GM19025 (cell line): ENCODE results near the gene BGN.

Experiments
- ATAC-seq: cut with Tn5 transposase; IDR thresholded peaks from one replicate; pipeline ENCODE4 v1.9.1; 2021; ENCODE audit warnings: mild to moderate bottlenecking, low read depth, moderate library complexity; ENCODE audit not compliant: unreplicated experiment

BGN gene

DNA sequence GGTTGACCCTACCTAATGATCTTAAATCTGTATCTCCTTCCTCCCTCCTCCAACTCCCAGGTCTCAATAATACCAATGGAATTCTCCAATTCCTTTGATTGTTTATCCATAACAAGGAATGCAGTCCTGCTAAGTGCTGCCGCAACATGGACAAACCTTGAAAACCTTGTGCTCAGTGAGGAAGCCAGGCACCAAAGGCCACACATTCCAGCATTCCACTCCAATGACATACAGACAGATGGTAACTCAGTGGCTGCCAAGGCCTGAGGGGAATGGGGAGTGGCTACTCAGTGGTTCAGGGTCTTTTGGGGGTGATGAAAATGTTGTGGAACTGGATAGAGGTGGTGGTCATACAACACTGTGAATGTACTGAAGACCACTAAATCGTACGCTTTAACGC lies 34.8 kb upstream of the BGN start:
- no peak for ATAC-seq

DNA sequence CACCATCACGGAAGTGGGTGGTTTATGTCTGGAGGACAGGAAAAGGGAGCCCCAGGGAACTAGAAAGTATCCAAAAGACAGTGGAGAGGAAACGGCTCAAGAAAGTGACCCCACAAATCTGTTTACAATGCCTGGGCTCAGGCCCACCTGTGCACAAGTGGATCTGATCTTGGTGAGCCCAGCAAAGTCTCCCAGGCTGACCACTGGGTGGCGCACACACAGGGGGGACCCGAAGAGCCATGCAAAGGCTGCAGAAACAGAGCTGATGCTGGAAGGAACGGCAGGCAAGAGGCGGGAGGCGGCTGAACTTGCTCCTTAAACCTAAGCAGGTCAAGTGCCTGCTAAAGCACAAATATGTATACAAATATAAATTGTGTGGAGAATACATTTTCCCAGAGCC lies 34.0 kb upstream of the BGN start:
- ATAC-seq: no peak

DNA sequence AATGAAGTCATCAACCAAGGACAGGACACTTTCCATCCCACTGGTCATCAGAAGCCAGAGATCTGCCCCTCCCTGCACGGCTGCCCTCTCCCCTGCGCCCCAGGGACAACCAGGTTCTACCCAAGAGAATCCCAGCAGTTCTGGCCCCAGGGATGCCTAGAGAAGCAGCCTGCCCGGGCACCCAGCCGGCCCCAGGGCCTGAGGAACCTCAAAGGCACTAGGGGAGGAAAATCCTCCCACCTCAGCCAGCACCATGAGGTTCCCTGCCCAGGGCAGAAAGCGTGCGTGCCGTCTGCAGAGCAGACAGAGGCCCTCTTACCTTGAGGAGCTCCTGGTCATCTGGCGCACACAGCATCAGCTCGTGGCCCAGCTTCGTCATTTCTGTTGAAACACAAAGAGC lies 32.5 kb upstream of the BGN start:
- ATAC-seq: no peak

DNA sequence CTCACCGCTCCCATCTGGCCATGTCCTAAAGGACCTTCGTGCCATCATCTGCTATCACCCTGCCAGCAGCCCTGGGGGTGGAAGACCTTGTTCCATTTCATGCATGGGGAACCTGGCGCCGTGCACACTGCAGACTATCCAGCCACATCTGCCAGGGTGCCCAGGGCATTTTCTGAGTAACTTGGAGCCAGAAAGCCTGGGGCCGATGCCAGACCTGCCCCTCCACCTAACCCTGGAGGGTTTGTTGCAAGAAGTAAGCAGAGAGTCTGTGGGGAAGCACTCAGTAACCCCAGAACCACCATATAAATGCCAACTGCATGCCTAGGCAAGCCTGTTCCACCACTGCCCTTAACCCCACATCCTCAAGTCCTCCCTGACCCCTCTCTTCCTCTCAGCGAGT lies 31.7 kb upstream of the BGN start:
- ATAC-seq: no peak

DNA sequence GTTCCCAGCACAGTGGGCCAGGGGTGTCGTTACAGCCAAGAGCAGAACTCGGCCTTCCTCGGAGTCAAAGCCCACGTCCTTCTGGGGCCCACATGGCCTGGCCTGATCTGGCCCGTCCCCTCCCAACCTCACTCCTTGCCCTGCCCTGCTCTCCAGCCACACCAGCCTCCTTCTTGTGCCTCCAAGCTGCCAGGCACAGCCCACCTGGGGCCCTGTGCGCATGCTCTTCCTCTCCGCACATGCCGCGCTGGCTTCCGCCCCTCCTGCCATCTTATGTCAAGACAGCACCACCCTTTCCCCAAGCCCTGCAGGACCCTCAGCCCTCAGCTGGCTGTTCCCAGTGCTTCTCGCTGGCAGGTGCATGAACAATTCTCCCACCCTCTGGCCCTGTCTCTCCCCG lies 31.2 kb upstream of the BGN start:
- ATAC-seq: no peak

DNA sequence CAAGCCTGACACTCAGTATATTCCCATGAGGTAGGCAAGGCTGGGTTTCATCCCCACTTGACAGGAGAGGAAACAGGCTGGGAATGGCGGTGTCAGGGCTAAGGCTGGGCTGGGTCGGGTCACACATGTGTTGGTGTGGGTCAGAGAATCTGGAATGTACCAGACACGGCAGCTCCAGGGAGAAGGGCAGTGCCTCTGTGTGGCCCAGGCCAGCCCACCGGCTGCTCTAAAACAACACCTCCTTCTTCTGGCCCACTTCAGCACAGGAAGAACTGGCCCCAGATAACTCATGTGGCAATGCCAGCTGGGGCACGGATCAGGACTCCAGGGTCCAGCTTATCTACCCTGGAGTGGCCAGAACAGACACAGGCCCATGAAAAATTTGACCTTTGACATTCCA lies 30.7 kb upstream of the BGN start:
- no peak for ATAC-seq

DNA sequence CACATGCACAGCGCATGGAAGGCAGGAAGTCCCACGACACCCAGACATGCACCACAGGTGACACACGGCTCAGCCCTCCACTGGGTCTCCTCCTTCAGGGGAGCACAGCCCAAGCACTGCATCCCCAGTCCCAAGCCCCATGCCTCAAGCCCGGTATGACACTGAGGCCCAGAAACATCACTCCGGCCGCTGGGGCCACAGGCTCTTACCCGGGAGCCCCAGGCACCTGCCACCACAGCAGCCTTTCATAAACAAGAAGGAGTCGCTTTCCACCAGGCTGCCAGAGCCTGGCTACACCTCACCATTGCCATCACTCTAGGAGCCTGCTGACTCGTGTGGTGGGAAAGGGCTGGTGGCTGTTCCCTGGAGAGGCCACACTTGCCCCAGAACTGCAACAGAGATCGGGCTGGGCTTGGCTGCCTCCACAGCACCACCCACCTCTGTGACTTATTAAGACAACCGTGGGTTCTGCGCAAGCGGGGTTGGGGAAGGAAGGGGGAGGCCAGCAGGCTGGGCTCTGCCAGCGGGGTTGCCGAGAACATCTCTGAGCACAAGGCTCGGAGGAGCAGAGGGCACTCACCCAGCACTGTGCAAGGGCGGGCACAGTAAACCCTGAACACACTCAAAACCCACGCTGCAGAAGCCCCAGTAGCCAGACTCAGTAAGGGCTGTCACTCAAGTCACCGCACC lies 28.9 kb upstream of the BGN start:
- no peak for ATAC-seq

DNA sequence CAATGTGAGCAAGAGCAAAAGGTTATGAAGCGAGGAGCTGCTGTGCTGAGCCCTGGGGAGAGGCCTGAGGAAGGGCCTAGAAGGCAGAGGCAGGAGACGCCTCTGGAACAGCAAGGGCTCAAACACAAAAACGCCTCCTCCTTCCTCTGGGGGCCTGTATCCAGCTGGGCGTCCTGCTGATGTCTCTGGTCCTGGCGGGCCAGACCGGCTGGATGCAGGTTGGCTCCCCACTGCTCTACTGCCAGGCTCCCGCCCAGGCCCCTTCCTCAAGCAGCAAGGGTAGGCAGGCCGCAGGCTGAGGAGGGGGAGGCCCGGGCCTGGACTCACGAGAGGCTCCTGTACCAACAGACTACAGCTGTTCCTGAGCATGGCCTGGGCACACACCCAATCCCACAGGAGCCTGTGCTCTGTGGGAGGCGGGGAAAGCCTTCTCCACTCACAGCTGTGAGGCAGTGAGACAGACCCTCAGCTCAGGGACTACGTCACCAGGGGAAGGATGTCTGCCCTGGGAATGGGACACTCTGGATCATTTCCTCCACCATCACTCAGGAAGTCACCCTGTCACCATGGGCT lies 26.7 kb upstream of the BGN start:
- no peak for ATAC-seq

DNA sequence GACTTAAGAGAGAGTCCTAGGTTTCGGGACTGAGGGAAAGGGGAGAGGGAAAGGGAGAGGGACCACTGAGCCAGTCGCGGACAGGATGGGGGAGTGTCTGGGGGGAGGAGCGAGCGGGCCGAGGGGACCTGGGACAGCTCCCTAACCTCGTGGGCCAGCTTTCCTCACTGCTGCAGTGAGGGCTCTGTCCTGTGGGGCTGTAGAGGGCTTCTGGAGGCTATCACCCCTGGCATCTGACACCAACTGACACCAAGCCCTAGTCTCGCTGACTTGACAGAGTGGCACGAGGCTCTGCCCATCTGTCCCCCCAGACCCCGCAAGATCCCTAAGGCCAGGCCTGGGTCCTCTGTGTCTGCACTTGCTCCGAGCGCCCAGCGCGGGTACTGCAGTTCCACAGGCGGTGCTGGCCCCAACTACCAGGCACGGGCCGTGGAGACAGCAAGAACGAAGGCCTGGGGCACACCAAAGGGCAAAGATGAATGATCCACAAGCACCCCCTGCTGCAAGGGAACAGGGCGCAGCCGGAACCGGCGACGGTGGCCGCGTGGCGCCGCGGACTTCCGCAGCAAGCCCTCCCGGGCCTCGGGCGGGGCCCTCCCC lies 24.9 kb upstream of the BGN start:
- peak; percentile 28 for ATAC-seq

DNA sequence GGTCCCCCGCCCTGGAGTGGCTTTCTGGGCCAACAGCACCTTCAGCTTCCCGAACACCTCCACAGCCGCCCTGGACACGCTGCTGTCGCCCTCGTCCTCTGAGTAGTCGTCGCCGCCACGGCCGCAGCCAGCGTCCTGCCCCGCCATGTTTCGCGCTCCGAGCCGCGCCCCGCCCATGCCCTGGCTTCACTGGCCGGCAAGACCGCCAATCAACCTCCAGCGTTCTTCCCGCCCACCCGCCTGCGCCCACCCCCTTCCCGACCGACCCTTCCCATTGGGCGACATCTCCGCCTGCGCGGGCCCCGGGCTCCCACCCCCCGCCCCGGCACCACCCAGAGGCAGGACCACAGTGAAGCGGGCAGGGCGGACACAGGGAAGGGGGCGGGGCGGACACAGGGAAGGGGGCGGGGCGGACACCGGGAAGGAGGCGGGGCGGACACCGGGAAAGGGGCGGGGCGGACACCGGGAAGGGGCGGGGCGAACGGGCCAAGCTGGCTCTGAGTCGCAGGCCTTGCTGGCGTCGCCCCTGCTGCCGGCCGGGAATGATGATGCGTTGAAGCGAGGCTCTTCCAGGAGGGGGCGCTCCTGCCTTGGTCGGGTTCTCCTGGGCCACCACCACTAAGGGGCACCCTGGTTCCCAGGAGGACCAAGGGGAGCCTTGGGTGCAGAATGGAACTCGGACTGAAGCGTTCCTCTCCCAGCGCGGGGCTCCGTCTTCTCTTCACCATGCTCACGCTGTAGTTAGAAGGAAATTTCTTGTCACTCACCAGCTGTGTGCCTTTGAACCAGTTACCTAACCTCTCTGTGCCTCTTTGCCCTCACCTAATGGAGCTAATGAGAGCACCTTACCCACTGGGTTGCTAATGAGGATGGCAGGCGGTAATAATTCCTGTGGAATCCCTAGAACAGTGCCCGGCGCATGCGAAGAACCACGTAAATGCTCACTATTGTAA lies 24.1 kb upstream of the BGN start, which contains the start of gene HAUS7:
TSS of gene HAUS7 (minus strand) at position 166 of the 953 bp plus-strand sequence. CDS start at position 147, 19 bp downstream.
- peak; percentile 86 for ATAC-seq

DNA sequence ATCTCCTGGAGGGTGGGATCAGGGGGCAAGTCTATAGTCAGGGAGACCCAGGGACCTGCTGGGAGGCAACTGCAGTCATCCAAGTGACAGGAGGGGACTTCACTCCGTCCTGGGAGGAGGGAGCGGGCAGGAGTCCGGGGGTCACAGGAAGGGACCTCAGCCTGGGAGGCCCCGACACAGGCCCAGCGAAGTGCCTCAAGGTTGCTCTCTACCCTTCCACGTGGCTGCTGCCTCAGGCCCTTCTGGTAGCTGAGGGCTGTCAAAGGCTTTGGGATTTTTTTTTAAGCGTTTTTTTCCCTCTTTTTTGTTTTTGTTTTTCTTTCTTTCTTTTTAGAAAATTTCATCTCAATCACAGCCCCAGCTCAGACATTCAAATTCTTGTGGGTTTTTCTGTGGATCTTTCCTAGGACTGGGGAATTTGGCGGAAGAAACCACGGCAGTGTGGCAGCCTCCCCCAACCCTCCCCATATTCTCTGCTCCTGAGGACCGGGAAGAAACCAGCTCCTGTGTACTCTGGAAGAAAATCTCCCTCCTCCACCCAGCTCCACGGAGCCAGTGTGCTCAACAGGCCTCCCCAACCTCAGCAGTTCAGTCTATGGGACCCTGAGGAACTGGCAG lies 23.0 kb upstream of the BGN start:
- ATAC-seq: no peak

DNA sequence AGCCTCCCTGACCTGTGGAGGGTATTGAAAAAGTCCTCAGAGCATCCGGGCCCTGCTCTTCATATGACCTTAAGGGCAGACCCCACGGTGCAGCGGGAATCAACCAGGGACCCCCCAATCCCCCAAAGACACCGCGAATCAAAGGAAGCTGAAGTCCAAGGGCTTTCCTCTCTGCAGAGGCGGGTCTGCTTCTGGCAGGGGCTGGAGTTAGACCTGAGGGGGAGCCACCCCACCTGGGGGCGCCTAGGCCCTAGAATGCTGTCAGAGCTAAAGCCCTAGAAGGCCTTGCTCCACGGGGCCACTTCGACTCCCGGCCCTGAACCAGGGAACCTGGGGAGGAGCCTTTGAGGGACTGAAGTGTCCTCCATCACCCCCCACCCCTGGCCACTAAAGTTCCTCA lies 21.7 kb upstream of the BGN start:
- ATAC-seq: no peak

DNA sequence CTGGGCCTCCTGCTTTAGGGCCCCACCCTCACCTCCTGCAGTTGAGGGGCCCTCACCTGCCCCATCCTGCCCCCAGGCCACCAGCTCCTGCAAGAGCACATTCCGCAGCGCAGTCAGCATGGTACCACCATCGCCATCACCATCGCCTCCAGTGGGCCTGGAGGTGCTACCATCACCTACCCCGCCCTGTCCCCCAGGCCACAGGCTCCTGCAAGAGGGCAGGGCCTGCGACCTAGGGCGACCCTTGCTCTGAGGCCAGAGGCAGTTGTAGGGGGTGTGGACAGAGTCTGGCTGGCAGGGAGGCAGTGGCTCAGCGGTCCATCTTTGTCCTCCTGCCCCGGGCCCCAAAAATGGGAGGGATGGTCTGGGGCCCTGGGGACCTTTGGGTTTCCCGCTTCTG lies 20.5 kb upstream of the BGN start:
- ATAC-seq: no peak

DNA sequence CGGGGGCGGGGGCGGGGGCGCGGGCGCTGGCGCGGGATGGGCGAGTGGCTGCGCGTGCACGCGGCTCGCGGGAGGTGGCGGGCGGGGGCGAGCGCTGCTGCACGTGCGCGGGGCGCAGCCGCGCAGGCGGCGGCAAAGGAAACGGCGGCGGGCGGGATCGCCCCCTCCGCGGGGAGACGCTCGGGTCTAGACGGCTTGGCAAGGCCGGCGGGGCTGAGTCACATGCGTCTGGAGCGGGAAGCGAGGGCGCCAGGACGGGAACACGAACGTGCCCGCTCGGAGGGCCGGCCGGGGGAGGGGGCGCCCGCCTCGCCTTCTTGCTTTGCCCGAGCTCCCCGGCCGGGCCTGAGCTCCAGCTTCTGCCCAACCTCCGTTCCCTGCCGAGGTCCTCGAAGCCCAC lies 20.1 kb upstream of the BGN start:
- no peak for ATAC-seq

DNA sequence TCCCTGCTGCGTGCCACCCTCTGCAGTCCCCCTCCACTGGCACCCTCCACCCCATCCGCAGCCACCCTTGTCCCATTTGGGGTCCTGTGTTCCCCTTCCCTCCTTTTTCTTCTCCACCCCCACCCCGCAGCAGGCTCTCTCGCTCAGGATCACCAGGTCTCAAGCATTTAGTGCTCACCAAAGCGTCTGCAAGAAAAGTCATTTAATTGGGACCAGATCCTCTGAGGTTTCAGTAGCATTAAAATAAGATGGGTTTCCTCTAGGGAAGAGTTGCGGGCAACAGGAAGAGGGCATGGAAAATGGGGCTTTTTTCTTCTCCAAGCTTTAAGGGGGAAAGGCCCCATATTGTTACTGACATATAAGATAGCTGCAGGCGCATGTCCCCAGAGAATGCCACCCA lies 19.5 kb upstream of the BGN start:
- no peak for ATAC-seq

DNA sequence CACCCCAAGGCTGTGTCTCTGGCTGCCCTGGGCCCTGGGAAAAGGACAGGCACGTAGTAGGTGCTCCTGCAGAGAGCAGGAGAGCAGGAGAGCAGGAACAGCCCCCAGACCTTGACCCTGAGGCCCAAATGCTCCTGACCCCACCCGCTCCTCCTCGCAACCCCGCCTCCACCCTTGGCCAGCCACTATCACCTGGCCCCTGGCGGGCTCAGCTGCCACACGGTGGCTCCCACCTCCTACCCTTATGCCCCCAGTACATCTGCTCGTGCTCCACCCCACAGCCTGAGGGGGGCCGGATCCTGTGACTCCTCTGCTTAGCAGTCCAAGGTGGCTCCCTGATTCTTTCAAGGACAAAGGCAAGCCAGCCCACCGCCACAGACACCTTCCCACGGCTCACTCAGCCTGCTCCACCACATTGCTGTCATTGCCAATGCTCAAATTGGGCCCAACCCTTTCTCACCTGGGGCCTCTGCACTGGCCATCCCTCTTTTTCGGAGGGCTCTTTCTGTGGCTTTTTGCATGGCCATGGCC lies 19.0 kb upstream of the BGN start:
- ATAC-seq: no peak

DNA sequence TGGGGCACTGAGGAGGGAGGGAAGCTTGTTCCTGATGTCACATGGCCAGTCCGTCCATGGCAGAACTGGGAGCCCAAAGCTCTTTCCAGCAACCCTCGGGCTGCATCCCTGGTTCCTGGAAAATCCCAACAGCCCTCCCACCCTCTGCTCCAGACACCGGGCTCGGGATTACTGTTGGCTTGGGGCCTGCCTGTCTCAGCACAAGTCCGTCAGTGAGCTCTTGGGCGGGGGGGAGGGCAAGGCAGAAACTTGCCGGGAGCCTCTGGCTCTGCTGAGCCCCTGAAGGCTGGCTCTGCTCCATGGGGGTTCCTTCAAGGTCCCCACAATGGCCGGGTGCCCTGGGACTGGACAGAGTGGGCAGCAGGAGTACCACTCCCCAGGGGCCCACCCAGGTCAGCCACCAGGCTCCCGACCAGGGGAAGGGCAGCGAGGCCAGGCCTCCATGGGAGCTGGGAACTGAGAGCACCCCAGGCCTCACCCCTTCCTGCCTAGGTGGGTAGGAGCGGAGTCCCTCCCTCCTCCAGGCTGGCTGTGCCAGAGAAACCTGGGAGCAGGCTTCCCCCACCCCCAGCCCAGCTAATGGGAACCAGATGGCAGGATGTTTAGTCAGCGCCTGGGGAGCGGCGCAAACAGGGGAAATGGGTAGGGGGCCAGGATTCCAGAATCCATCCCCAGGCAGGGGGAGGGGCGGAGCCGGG lies 18.0 kb upstream of the BGN start:
- no peak for ATAC-seq

DNA sequence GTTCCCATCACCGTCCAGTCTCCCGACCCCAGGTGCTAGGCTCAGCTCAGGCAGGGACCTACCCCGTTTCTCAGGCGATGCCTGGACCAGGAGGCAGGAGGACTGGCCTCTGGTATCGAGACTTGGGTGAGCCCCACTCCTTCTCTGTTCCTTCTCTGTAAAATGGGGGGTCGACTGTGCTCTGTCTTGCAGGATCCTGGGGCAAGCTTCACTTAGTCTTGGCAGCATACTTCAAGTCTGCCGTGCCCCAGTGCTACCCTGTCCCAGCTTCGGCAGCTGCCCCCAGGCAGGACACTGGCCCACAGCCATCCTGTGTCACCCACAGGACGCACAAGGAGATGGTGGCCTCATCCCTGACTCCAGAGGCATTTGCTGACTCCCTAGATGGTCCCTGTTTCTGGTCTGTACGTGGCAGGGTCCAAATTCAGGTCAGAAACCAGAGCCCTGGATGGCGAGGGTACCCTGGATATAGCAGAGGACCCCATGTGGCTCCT lies 17.4 kb upstream of the BGN start:
- ATAC-seq: no peak

DNA sequence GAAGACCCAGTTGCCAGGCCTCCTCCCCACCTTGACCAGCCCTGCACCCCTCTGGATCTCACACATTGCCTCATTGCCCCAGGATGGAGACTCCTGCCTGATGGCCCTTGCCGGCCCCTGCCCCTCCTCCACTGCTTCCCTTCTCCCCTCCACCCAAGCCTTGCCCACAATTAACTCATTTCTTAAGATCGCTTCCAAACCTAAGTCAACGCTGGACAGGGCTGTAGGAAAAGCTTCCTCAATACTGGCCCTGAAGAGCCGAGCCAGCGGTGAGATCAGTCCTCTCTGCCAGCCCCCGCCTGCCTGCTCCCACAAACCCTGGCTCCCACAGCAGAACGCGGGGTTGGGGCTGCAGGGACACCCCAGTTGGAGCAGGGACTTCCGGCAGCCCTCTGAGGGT lies 16.9 kb upstream of the BGN start:
- no peak for ATAC-seq

DNA sequence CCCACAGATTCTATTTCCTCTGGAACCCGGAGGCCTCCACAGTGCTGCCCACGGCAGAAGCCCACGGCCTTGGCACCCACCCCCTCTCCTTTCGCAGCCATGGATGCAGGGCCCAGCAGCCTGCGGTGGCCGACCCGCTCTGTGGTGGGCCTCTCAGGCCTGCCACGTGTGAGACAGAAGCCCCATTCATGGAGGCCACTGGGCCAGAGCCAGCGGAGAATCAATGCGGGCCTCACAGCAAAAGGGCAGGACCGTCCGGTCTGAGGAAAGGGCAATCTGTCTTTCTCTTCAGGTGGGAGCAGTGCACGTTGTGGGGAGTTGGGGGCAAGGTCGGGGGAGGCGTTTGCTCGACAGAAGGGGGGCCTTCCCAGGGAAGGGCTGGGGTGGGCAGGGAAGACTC lies 16.0 kb upstream of the BGN start:
- no peak for ATAC-seq
